Activated naive CD4-positive, alpha-beta T cell treated with anti-CD3 and anti-CD28 coated beads, Interleukin-2, amount 50 U/mL, for 72 hours (primary cell): ENCODE results near the gene NOC3L. TPM values are rescaled to one million over a fixed set of nuclear protein-coding genes. Genes with fewer than 3 reads are reported as not detected.

Experiments used
- ATAC-seq, 2 donors: fragments of 150-1000 bp; cut with Tn5 transposase; 2 replicates each; pipeline ENCODE4 v1.10.0; 2021; ENCODE audit warnings: mild to moderate bottlenecking in 2 of 2, moderate library complexity in 2 of 2
- DNase-seq, 2 donors: peaks; one replicate each; pipeline ENCODE4 v3.0.0; 2021 to 2022; ENCODE audit warnings: low spot score in 2 of 2
- H3K27ac Mint-ChIP-seq, 2 donors: one replicate each; pipeline ENCODE4 v1.8.0; 2022; ENCODE audit warnings: mild to moderate bottlenecking in 2 of 2, mixed read lengths in 2 of 2
- H3K36me3 Mint-ChIP-seq, 2 donors: one replicate each; pipeline ENCODE4 v1.8.0; 2022; ENCODE audit warnings: mixed read lengths in 2 of 2
- H3K9me3 Mint-ChIP-seq, 2 donors: one replicate each; pipeline ENCODE4 v1.8.0; 2022; ENCODE audit warnings: mixed read lengths in 2 of 2
- total RNA-seq, 2 donors: library from RNA; stranded (reverse); gene quantifications; one replicate each; pipeline ENCODE4 v1.2.3, GENCODE V29; 2022

The NOC3L gene
- total RNA-seq, 2 donors from 2014 or later = 27.0 to 44.3 TPM

GRCh38 chr10:94287336-94287735 lies 75.4 kb downstream of the NOC3L start:
- Mint-ChIP-seq H3K9me3 (no peaks in the 10 kb centered on the region), H3K36me3 (no peaks in the 10 kb centered on the region), H3K27ac (no peak overlapping the region)
- no peak for ATAC-seq
- no peak for DNase-seq

- no peaks in the 10 kb centered on the region for H3K36me3 Mint-ChIP-seq
- no peak for DNase-seq
- no peak overlapping the region for H3K27ac Mint-ChIP-seq
- H3K9me3 Mint-ChIP-seq = no peaks in the 10 kb centered on the region
- no peak for ATAC-seq
Observed at GRCh38 chr10:94286901-94287300, 75.8 kb downstream of the NOC3L start.

- no peaks in the 10 kb centered on the region for H3K36me3 Mint-ChIP-seq
- no peak overlapping the region for H3K27ac Mint-ChIP-seq
- no peaks in the 10 kb centered on the region for H3K9me3 Mint-ChIP-seq
- no peak for ATAC-seq
- DNase-seq = no peak
Observed at GRCh38 chr10:94285271-94285670, 77.5 kb downstream of the NOC3L start.

Other genes starting within 250 kb of the NOC3L start
- gene TBC1D12, start 39.6 kb upstream of the NOC3L start, total RNA-seq = under 1 TPM in 1 of 2 donors, not detected in 1; 0.82 TPM
- 100 to 1,000 TPM; 144 to 161 TPM for gene HELLS, start 182.8 kb upstream of the NOC3L start, total RNA-seq